ENCODE data around the gene KIF2A. TPM values are rescaled to one million over a fixed set of nuclear protein-coding genes. Genes with fewer than 3 reads are reported as not detected.
"Not testable (repeated sequence)": the region's sequence is repeated elsewhere in the genome, so short reads cannot be mapped to it uniquely, and the experiment has no call there.

KIF2A gene
- total RNA-seq, 1 donor from 2014 or later = 285 TPM

- intact Hi-C loops (cut with micrococcal nuclease) = no loop called here
- H3K27me3 Mint-ChIP-seq (ENCODE audit: low read depth) = no peaks in the 10 kb centered on the region
- peaks cover 33% of the 10 kb centered on the region for H3K36me3 Mint-ChIP-seq (ENCODE audit: low read depth)
- H3K27ac Mint-ChIP-seq = no peak overlapping the region
- no peak for DNase-seq (ENCODE audit: low spot score)
- no peak overlapping the region for H3K4me3 Mint-ChIP-seq (ENCODE audit: low read depth)
- peaks cover 19% of the 10 kb centered on the region for H3K9me3 Mint-ChIP-seq
- peaks cover 52% of the 10 kb centered on the region for H3K4me1 Mint-ChIP-seq (ENCODE audit: low read depth)
These were observed 30.4 kb upstream of the KIF2A start for GRCh38 chr5:62275581-62275980.

GRCh38 chr5:62281411-62281810 lies 24.6 kb upstream of the KIF2A start:
- peaks cover 46% of the 10 kb centered on the region for H3K36me3 Mint-ChIP-seq (ENCODE audit: low read depth)
- DNase-seq (ENCODE audit: low spot score) = no peak
- intact Hi-C loops (cut with micrococcal nuclease) = no loop called here
- H3K9me3 Mint-ChIP-seq = peaks cover 25% of the 10 kb centered on the region
- H3K27me3 Mint-ChIP-seq (ENCODE audit: low read depth) = no peaks in the 10 kb centered on the region
- H3K27ac Mint-ChIP-seq = no peak overlapping the region
- no peak overlapping the region for H3K4me3 Mint-ChIP-seq (ENCODE audit: low read depth)
- peaks cover 68% of the 10 kb centered on the region for H3K4me1 Mint-ChIP-seq (ENCODE audit: low read depth)

GRCh38 chr5:62282064-62282463 lies 23.9 kb upstream of the KIF2A start:
- Mint-ChIP-seq H3K36me3 (ENCODE audit: low read depth) (peaks cover 51% of the 10 kb centered on the region), H3K27ac (no peak overlapping the region), H3K4me3 (ENCODE audit: low read depth) (no peak overlapping the region), H3K4me1 (ENCODE audit: low read depth) (peaks cover 71% of the 10 kb centered on the region), H3K9me3 (peaks cover 31% of the 10 kb centered on the region), H3K27me3 (ENCODE audit: low read depth) (no peaks in the 10 kb centered on the region)
- intact Hi-C loops (cut with micrococcal nuclease) = no loop called here
- DNase-seq (ENCODE audit: low spot score) = no peak

GRCh38 chr5:62283005-62283404 lies 23.0 kb upstream of the KIF2A start:
- Mint-ChIP-seq H3K9me3 (peaks cover 37% of the 10 kb centered on the region), H3K27ac (peak overlapping the region; percentile 76), H3K4me3 (ENCODE audit: low read depth) (no peak overlapping the region), H3K4me1 (ENCODE audit: low read depth) (peaks cover 73% of the 10 kb centered on the region), H3K27me3 (ENCODE audit: low read depth) (no peaks in the 10 kb centered on the region), H3K36me3 (ENCODE audit: low read depth) (peaks cover 58% of the 10 kb centered on the region)
- intact Hi-C loops (cut with micrococcal nuclease) = no loop called here
- DNase-seq (ENCODE audit: low spot score) = no peak

GRCh38 chr5:62283861-62284260 lies 22.1 kb upstream of the KIF2A start:
- no peak for DNase-seq (ENCODE audit: low spot score)
- Mint-ChIP-seq H3K4me3 (ENCODE audit: low read depth) (peak overlapping the region; percentile 31), H3K27me3 (ENCODE audit: low read depth) (no peaks in the 10 kb centered on the region), H3K36me3 (ENCODE audit: low read depth) (peaks cover 61% of the 10 kb centered on the region), H3K4me1 (ENCODE audit: low read depth) (peaks cover 73% of the 10 kb centered on the region), H3K27ac (peak overlapping the region; percentile 98), H3K9me3 (peaks cover 41% of the 10 kb centered on the region)
- intact Hi-C loops (cut with micrococcal nuclease) = loop anchor here (2.0 kb wide), 2 partner anchors 57 to 59 kb away; no protein-coding TSS in a partner anchor

GRCh38 chr5:62284946-62285891 lies 20.8 kb upstream of the KIF2A start:
- DNase-seq (ENCODE audit: low spot score) = peak; percentile 66
- Mint-ChIP-seq H3K4me3 (ENCODE audit: low read depth) (peak overlapping the region; percentile 55), H3K27ac (peak overlapping the region; percentile 98), H3K9me3 (peaks cover 42% of the 10 kb centered on the region), H3K36me3 (ENCODE audit: low read depth) (peaks cover 63% of the 10 kb centered on the region), H3K27me3 (ENCODE audit: low read depth) (no peaks in the 10 kb centered on the region), H3K4me1 (ENCODE audit: low read depth) (peaks cover 78% of the 10 kb centered on the region)
- intact Hi-C loops (cut with micrococcal nuclease) = loop anchor here (1.0 to 5.0 kb wide), 9 partner anchors 8 to 117 kb away; partner anchors contain the start of genes DIMT1 and KIF2A

- H3K9me3 Mint-ChIP-seq = peaks cover 41% of the 10 kb centered on the region
- peak overlapping the region; percentile 1 for H3K4me3 Mint-ChIP-seq (ENCODE audit: low read depth)
- DNase-seq (ENCODE audit: low spot score) = no peak
- H3K4me1 Mint-ChIP-seq (ENCODE audit: low read depth) = peaks cover 82% of the 10 kb centered on the region
- H3K36me3 Mint-ChIP-seq (ENCODE audit: low read depth) = peaks cover 66% of the 10 kb centered on the region
- intact Hi-C loops (cut with micrococcal nuclease) = loop anchor here (5.0 kb wide), 1 partner anchor 115 kb away; the partner anchor contains the start of gene DIMT1
- no peaks in the 10 kb centered on the region for H3K27me3 Mint-ChIP-seq (ENCODE audit: low read depth)
- peak overlapping the region; percentile 84 for H3K27ac Mint-ChIP-seq
These were observed 19.2 kb upstream of the KIF2A start for GRCh38 chr5:62286834-62287233.

- no peak for DNase-seq (ENCODE audit: low spot score)
- peaks cover 70% of the 10 kb centered on the region for H3K36me3 Mint-ChIP-seq (ENCODE audit: low read depth)
These were observed 18.8 kb upstream of the KIF2A start for GRCh38 chr5:62287237-62287636.

GRCh38 chr5:62288118-62288517 lies 17.9 kb upstream of the KIF2A start:
- Mint-ChIP-seq H3K27me3 (ENCODE audit: low read depth) (no peaks in the 10 kb centered on the region), H3K4me1 (ENCODE audit: low read depth) (peaks cover 84% of the 10 kb centered on the region), H3K27ac (peak overlapping the region; percentile 93), H3K36me3 (ENCODE audit: low read depth) (peaks cover 71% of the 10 kb centered on the region), H3K9me3 (peaks cover 48% of the 10 kb centered on the region), H3K4me3 (ENCODE audit: low read depth) (no peak overlapping the region)
- no peak for DNase-seq (ENCODE audit: low spot score)
- intact Hi-C loops (cut with micrococcal nuclease) = loop anchor here (5.0 kb wide), 1 partner anchor 114 kb away; the partner anchor contains the start of gene DIMT1

More at GRCh38 chr5:62287237-62287636, 18.8 kb upstream of the KIF2A start:
- Mint-ChIP-seq H3K27ac (peak overlapping the region; percentile 84), H3K4me1 (ENCODE audit: low read depth) (peaks cover 84% of the 10 kb centered on the region), H3K27me3 (ENCODE audit: low read depth) (no peaks in the 10 kb centered on the region), H3K9me3 (peaks cover 42% of the 10 kb centered on the region), H3K4me3 (ENCODE audit: low read depth) (peak overlapping the region; percentile 1)
- intact Hi-C loops (cut with micrococcal nuclease) = loop anchor here (5.0 kb wide), 1 partner anchor 115 kb away; the partner anchor contains the start of gene DIMT1

- no peaks in the 10 kb centered on the region for H3K27me3 Mint-ChIP-seq (ENCODE audit: low read depth)
- intact Hi-C loops (cut with micrococcal nuclease) = loop anchor here (1.0 to 5.0 kb wide), 2 partner anchors 7 to 112 kb away; partner anchors contain the start of gene DIMT1
These were observed 16.2 kb upstream of the KIF2A start for GRCh38 chr5:62289813-62290212.

GRCh38 chr5:62291829-62292228 lies 14.2 kb upstream of the KIF2A start:
- intact Hi-C loops (cut with micrococcal nuclease); H3K27me3 Mint-ChIP-seq (ENCODE audit: low read depth); H3K4me3 Mint-ChIP-seq (ENCODE audit: low read depth): not testable (repeated sequence)
- Mint-ChIP-seq H3K9me3 (peaks cover 42% of the 10 kb centered on the region), H3K4me1 (ENCODE audit: low read depth) (peaks cover 69% of the 10 kb centered on the region), H3K36me3 (ENCODE audit: low read depth) (peaks cover 63% of the 10 kb centered on the region), H3K27ac (peak overlapping the region; percentile 50)
- DNase-seq (ENCODE audit: low spot score) = peak; percentile 42

More at GRCh38 chr5:62289813-62290212, 16.2 kb upstream of the KIF2A start:
- Mint-ChIP-seq H3K4me1 (ENCODE audit: low read depth) (peaks cover 77% of the 10 kb centered on the region), H3K27ac (peak overlapping the region; percentile 93), H3K9me3 (peaks cover 53% of the 10 kb centered on the region), H3K36me3 (ENCODE audit: low read depth) (peaks cover 71% of the 10 kb centered on the region), H3K4me3 (ENCODE audit: low read depth) (no peak overlapping the region)
- no peak for DNase-seq (ENCODE audit: low spot score)

- no peak for DNase-seq (ENCODE audit: low spot score)
- Mint-ChIP-seq H3K27me3 (ENCODE audit: low read depth) (no peaks in the 10 kb centered on the region), H3K4me1 (ENCODE audit: low read depth) (peaks cover 62% of the 10 kb centered on the region), H3K27ac (peak overlapping the region; percentile 77), H3K9me3 (peaks cover 30% of the 10 kb centered on the region), H3K4me3 (ENCODE audit: low read depth) (peak overlapping the region; percentile 22), H3K36me3 (ENCODE audit: low read depth) (peaks cover 37% of the 10 kb centered on the region)
- intact Hi-C loops (cut with micrococcal nuclease) = loop anchor here (1.0 kb wide), 3 partner anchors 8 to 12 kb away; no protein-coding TSS in a partner anchor
These were observed 9.0 kb upstream of the KIF2A start for GRCh38 chr5:62296998-62297397.

GRCh38 chr5:62298118-62298517 lies 7.9 kb upstream of the KIF2A start:
- H3K4me1 Mint-ChIP-seq (ENCODE audit: low read depth) = peaks cover 57% of the 10 kb centered on the region
- intact Hi-C loops (cut with micrococcal nuclease) = no loop called here
- no peak overlapping the region for H3K4me3 Mint-ChIP-seq (ENCODE audit: low read depth)
- no peak for DNase-seq (ENCODE audit: low spot score)
- H3K27me3 Mint-ChIP-seq (ENCODE audit: low read depth) = no peaks in the 10 kb centered on the region
- H3K27ac Mint-ChIP-seq = peak overlapping the region; percentile 77
- peaks cover 19% of the 10 kb centered on the region for H3K9me3 Mint-ChIP-seq
- H3K36me3 Mint-ChIP-seq (ENCODE audit: low read depth) = peaks cover 26% of the 10 kb centered on the region

Data from activated T-helper 2 cell treated with anti-CD3 and anti-CD28 coated beads, Interferon-gamma antibody, Interleukin-2, Interleukin-4, amounts not matched to agents 10 μg/mL and 5 μg/mL and 100 μg/mL, durations not matched to agents 14 hours and 24 hours and 36 hours (primary cell).